Keratinocyte (primary cell): ENCODE results near the gene RNU6-7. TPM values are rescaled to one million over a fixed set of nuclear protein-coding genes. Genes with fewer than 3 reads are reported as not detected.
A peak's percentile ranks its signal among the peaks of the same experiment; 100 is the strongest.

Experiments used
- DNase-seq: peaks from one replicate; pipeline ENCODE4 v3.0.0-alpha.2; 2011; ENCODE audit warnings: low read depth, missing footprints, low spot score
- FAIRE-seq: peaks from 2 replicates; lab custom pipeline; 2011; peaks lifted over from hg19 to GRCh38; lab: Jason Lieb, UNC
- H2AFZ ChIP-seq: 2 replicates; pipeline ENCODE4 v1.6.0; 2012; ENCODE audit warnings: low read length, control low read depth, inconsistent platforms; ENCODE audit not compliant: control insufficient read depth
- H3K27ac ChIP-seq: 2 replicates; pipeline ENCODE4 v1.5.1; 2011; ENCODE audit warnings: low read length; ENCODE audit not compliant: control insufficient read depth, insufficient read depth
- H3K27me3 ChIP-seq: 3 replicates; pipeline ENCODE4 v1.6.0; 2011; ENCODE audit warnings: low read length; ENCODE audit not compliant: control insufficient read depth, insufficient read depth; ENCODE audit errors: extremely low read depth
- H3K36me3 ChIP-seq, 2 experiments: 2 replicates in 1 of 2; 3 replicates in 1 of 2; pipeline ENCODE4 v1.5.1; 2011; ENCODE audit warnings: low read length in 2 of 2, mild to moderate bottlenecking in 1 of 2; ENCODE audit not compliant: control insufficient read depth in 2 of 2, insufficient read depth in 2 of 2; ENCODE audit errors: extremely low read depth in 1 of 2
- H3K4me1 ChIP-seq: 3 replicates; pipeline ENCODE4 v1.5.1; 2011; ENCODE audit warnings: low read length; ENCODE audit not compliant: control insufficient read depth, insufficient read depth; ENCODE audit errors: extremely low read depth
- H3K4me2 ChIP-seq: 3 replicates; pipeline ENCODE4 v1.6.0; 2011; ENCODE audit warnings: low read depth, low read length; ENCODE audit not compliant: control insufficient read depth, insufficient read depth; ENCODE audit errors: extremely low read depth
- H3K4me3 ChIP-seq, 3 experiments: fragments of 200-600 bp in 1 of 3; sonication (generic) in 1 of 3; 2 replicates in 2 of 3; 3 replicates in 1 of 3; pipeline ENCODE4 v1.5.1; 2011 to 2016; ENCODE audit warnings: low read length in 3 of 3, mild to moderate bottlenecking in 3 of 3, control low read depth in 2 of 3, inconsistent platforms in 1 of 3, low read depth in 1 of 3, mixed read lengths in 1 of 3, mixed run types in 1 of 3, moderate library complexity in 1 of 3; ENCODE audit not compliant: control insufficient read depth in 2 of 3, insufficient read depth in 2 of 3; ENCODE audit errors: extremely low read depth in 1 of 3
- H3K79me2 ChIP-seq: 2 replicates; pipeline ENCODE4 v1.6.0; 2012; ENCODE audit warnings: low read length; ENCODE audit not compliant: control insufficient read depth, insufficient read depth
- H3K9ac ChIP-seq: 3 replicates; pipeline ENCODE4 v1.6.0; 2011; ENCODE audit warnings: low read length; ENCODE audit not compliant: control insufficient read depth, insufficient read depth; ENCODE audit errors: extremely low read depth
- H3K9me1 ChIP-seq: 3 replicates; pipeline ENCODE4 v1.6.0; 2011; ENCODE audit warnings: low read length; ENCODE audit not compliant: control insufficient read depth, insufficient read depth; ENCODE audit errors: extremely low read depth
- H3K9me3 ChIP-seq: 2 replicates; pipeline ENCODE4 v1.5.1; 2012; ENCODE audit warnings: low read depth, low read length; ENCODE audit not compliant: control insufficient read depth
- H4K20me1 ChIP-seq: 3 replicates; pipeline ENCODE4 v1.6.0; 2011; ENCODE audit warnings: low read length; ENCODE audit not compliant: control insufficient read depth, insufficient read depth; ENCODE audit errors: extremely low read depth
- CTCF ChIP-seq, 3 experiments: IDR thresholded peaks in 1 of 3; conservative IDR thresholded peaks in 1 of 3; optimal IDR thresholded peaks in 1 of 3; 2 replicates in 2 of 3; 3 replicates in 1 of 3; pipeline versions ENCODE3 to v1.5.1; 2011; ENCODE audit warnings: low read length in 3 of 3, mild to moderate bottlenecking in 3 of 3, moderate library complexity in 2 of 3, control low read depth in 1 of 3, inconsistent platforms in 1 of 3; ENCODE audit not compliant: insufficient read depth in 2 of 3; ENCODE audit errors: extremely low read depth in 1 of 3
- EZH2 ChIP-seq: IDR thresholded peaks from one replicate; pipeline ENCODE4 v1.6.1; 2012; ENCODE audit warnings: inconsistent platforms, mild to moderate bottlenecking, low read length, moderate library complexity
- dilution Hi-C: fragments of 300-500 bp; cut with MboI; formaldehyde crosslinking; loops from one replicate; pipeline ENCODE4 v1.7.0; 2020; ENCODE audit warnings: low sequenced_read_pairs; ENCODE audit not compliant: extremely low pct_ligation_motif_present
- polyA plus RNA-seq, 5 experiments: library from polyadenylated mRNA; depleted of rRNA in 3 of 5; stranded (reverse) in 3 of 5; stranded (forward) in 1 of 5; unstranded in 1 of 5; fragments of >200 nt; gene quantifications; 1 replicate in 1 of 5; 2 replicates in 3 of 5; 3 replicates in 1 of 5; pipeline versions ENCODE4 v1.2.1 to v1.2.3, GENCODE V29; 2011 to 2012; ENCODE audit warnings: missing spikeins in 2 of 5, low read depth in 1 of 5, low replicate concordance in 1 of 5

The RNU6-7 gene
- polyA plus RNA-seq, 1 donor (not counting 4 experiments of a cell fraction or from before 2014, with no cell fraction given) = not detected

- FAIRE-seq = no peak
- H3K9me3 ChIP-seq = no peaks in the 10 kb centered on the region
- dilution Hi-C loops = no loop called here
- peak overlapping the region; percentile 71 for H3K9ac ChIP-seq
- no peaks in the 10 kb centered on the region for H4K20me1 ChIP-seq
- peak overlapping the region; percentile 49 to 87 (median 73) for H3K4me3 ChIP-seq
- no peaks in the 10 kb centered on the region for H3K27me3 ChIP-seq
- no peaks in the 10 kb centered on the region for H3K36me3 ChIP-seq
- DNase-seq = peak; percentile 2
- H3K9me1 ChIP-seq = peaks cover 2% of the 10 kb centered on the region
- H3K4me1 ChIP-seq = peaks cover 20% of the 10 kb centered on the region
- peak overlapping the region; percentile 12 for H3K27ac ChIP-seq
- H3K4me2 ChIP-seq = peak overlapping the region; percentile 97
- H2AFZ ChIP-seq = peak overlapping the region; percentile 93
- TF ChIP-seq CTCF (optimal IDR thresholded peaks at IDR 0.05 in 1 of 3, IDR thresholded peaks at IDR 0.05 in 1 of 3, conservative IDR thresholded peaks at IDR 0.05 in 1 of 3; ENCODE audit: extremely low read depth in 1 of 3, insufficient read depth in 2 of 3, low read length in 3 of 3) = no peak
- no peak for TF ChIP-seq EZH2
- no peaks in the 10 kb centered on the region for H3K79me2 ChIP-seq
Observed at GRCh38 chr14:32201193-32201815, 541 bp upstream of the RNU6-7 start.

- dilution Hi-C loops = no loop called here
- Histone ChIP-seq H3K4me1 (peaks cover 20% of the 10 kb centered on the region), H3K27ac (peak overlapping the region; percentile 93), H2AFZ (peak overlapping the region; percentile 69), H3K79me2 (no peaks in the 10 kb centered on the region), H3K27me3 (no peaks in the 10 kb centered on the region), H3K9ac (peak overlapping the region; percentile 71), H3K9me3 (no peaks in the 10 kb centered on the region), H3K4me3 (peak overlapping the region in 2 of 3 experiments; percentile 36 to 87), H3K4me2 (peak overlapping the region; percentile 97), H3K9me1 (peaks cover 2% of the 10 kb centered on the region), H4K20me1 (no peaks in the 10 kb centered on the region), H3K36me3 (no peaks in the 10 kb centered on the region)
- DNase-seq (no peak), FAIRE-seq (no peak)
- TF ChIP-seq CTCF (optimal IDR thresholded peaks at IDR 0.05 in 1 of 3, IDR thresholded peaks at IDR 0.05 in 1 of 3, conservative IDR thresholded peaks at IDR 0.05 in 1 of 3; ENCODE audit: extremely low read depth in 1 of 3, insufficient read depth in 2 of 3, low read length in 3 of 3) = no peak
- TF ChIP-seq EZH2 = no peak
Observed at GRCh38 chr14:32202491-32202997, 699 bp downstream of the RNU6-7 start.
